ENCODE results near the gene RGS7BP. TPM values are rescaled to one million over a fixed set of nuclear protein-coding genes. Genes with fewer than 3 reads are reported as not detected.

RGS7BP gene
- total RNA-seq, 4 donors from 2014 or later: 2.3 to 19.4 (median 7.2) TPM

GRCh38 chr5:64592730-64593341, 87.0 kb downstream of the RGS7BP start:
- no peaks in the 10 kb centered on the region for H3K27me3 ChIP-seq
- TF ChIP-seq POLR2A (IDR thresholded peaks at IDR 0.05): no peak
- no peak for TF ChIP-seq CTCF (IDR thresholded peaks at IDR 0.05)
- no peaks in the 10 kb centered on the region for H3K36me3 ChIP-seq
- no peaks in the 10 kb centered on the region for H3K9me3 ChIP-seq
- H3K27ac ChIP-seq: no peak overlapping the region
- no peak overlapping the region for H3K4me3 ChIP-seq
- H3K4me1 ChIP-seq: no peaks in the 10 kb centered on the region
- DNase-seq: no peak
- intact Hi-C loops (cut with DNase I; ENCODE audit: low total_unique reads): no loop called here

GRCh38 chr5:64594025-64594424, 88.2 kb downstream of the RGS7BP start:
- no peaks in the 10 kb centered on the region for H3K4me1 ChIP-seq
- DNase-seq: no peak
- H3K9me3 ChIP-seq: no peaks in the 10 kb centered on the region
- H3K27me3 ChIP-seq: no peaks in the 10 kb centered on the region
- TF ChIP-seq POLR2A (IDR thresholded peaks at IDR 0.05) (no peak), CTCF (IDR thresholded peaks at IDR 0.05) (no peak)
- intact Hi-C loops (cut with DNase I; ENCODE audit: low total_unique reads): no loop called here
- no peaks in the 10 kb centered on the region for H3K36me3 ChIP-seq
- H3K4me3 ChIP-seq: no peak overlapping the region
- H3K27ac ChIP-seq: no peak overlapping the region

GRCh38 chr5:64594601-64595000, 88.8 kb downstream of the RGS7BP start:
- Histone ChIP-seq H3K27me3 (no peaks in the 10 kb centered on the region), H3K4me3 (no peak overlapping the region), H3K27ac (no peak overlapping the region), H3K4me1 (no peaks in the 10 kb centered on the region), H3K9me3 (no peaks in the 10 kb centered on the region), H3K36me3 (no peaks in the 10 kb centered on the region)
- intact Hi-C loops (cut with DNase I; ENCODE audit: low total_unique reads): no loop called here
- DNase-seq: no peak
- TF ChIP-seq CTCF (IDR thresholded peaks at IDR 0.05) (no peak), POLR2A (IDR thresholded peaks at IDR 0.05) (no peak)

- Histone ChIP-seq H3K27ac (no peak overlapping the region), H3K9me3 (no peaks in the 10 kb centered on the region), H3K27me3 (no peaks in the 10 kb centered on the region), H3K36me3 (no peaks in the 10 kb centered on the region), H3K4me1 (no peaks in the 10 kb centered on the region), H3K4me3 (no peak overlapping the region)
- intact Hi-C loops (cut with DNase I; ENCODE audit: low total_unique reads): no loop called here
- TF ChIP-seq CTCF (IDR thresholded peaks at IDR 0.05) (peak in 1 of 4 experiments; percentile 19), POLR2A (IDR thresholded peaks at IDR 0.05) (no peak)
- DNase-seq: no peak
Observed at GRCh38 chr5:64595031-64595855, 89.4 kb downstream of the RGS7BP start.

GRCh38 chr5:64599226-64599625, 93.4 kb downstream of the RGS7BP start:
- H3K9me3 ChIP-seq: no peaks in the 10 kb centered on the region
- H3K27me3 ChIP-seq: no peaks in the 10 kb centered on the region
- H3K36me3 ChIP-seq: no peaks in the 10 kb centered on the region
- no peak overlapping the region for H3K4me3 ChIP-seq
- H3K4me1 ChIP-seq: no peaks in the 10 kb centered on the region
- intact Hi-C loops (cut with DNase I; ENCODE audit: low total_unique reads): no loop called here
- no peak overlapping the region for H3K27ac ChIP-seq
- TF ChIP-seq CTCF (IDR thresholded peaks at IDR 0.05): no peak
- no peak for TF ChIP-seq POLR2A (IDR thresholded peaks at IDR 0.05)
- DNase-seq: no peak
